SK-N-SH (cell line): ENCODE data around the gene HEMK1. TPM values are rescaled to one million over a fixed set of nuclear protein-coding genes. Genes with fewer than 3 reads are reported as not detected.

Source experiments
- CTCF ChIA-PET: fragments of 300-600, 350-600 bp; formaldehyde crosslinking; extraction: SDS; loops from one replicate; lab custom pipeline; 2021; lab: Yijun Ruan, JAX
- POLR2A ChIA-PET: fragments of 350-600 bp; sonication (Branson Sonifier 250); formaldehyde crosslinking; extraction: SDS; loops from one replicate; lab custom pipeline; 2020; ENCODE audit warnings: antibody characterized with exemption, inconsistent platforms; lab: Yijun Ruan, JAX
- DNase-seq: peaks from one replicate; pipeline ENCODE4 v3.0.0; 2012
- H2AFZ ChIP-seq: fragments of 200-600 bp; sonication (generic); 2 replicates; pipeline ENCODE4 v1.8.1; 2016; ENCODE audit warnings: antibody characterized with exemption, mild to moderate bottlenecking, low read depth
- H3F3A ChIP-seq: fragments of 200-600 bp; sonication (generic); replicated peaks from 2 replicates; pipeline ENCODE3; 2016; ENCODE audit warnings: antibody characterized with exemption, mild to moderate bottlenecking; ENCODE audit not compliant: insufficient read depth
- H3K27ac ChIP-seq, 2 experiments: fragments of 200-500 bp in 1 of 2; fragments of 200-600 bp in 1 of 2; sonication (Bioruptor generic) in 1 of 2; sonication (generic), shearing (Covaris generic) in 1 of 2; 2 replicates each; pipeline versions ENCODE4 v1.5.1 to v1.6.1; 2014 to 2016; ENCODE audit warnings: low read depth in 2 of 2, inconsistent platforms in 1 of 2, low read length in 1 of 2, mild to moderate bottlenecking in 1 of 2, mixed read lengths in 1 of 2
- H3K27me3 ChIP-seq: fragments of 200-600 bp; sonication (generic), shearing (Covaris generic); 2 replicates; pipeline ENCODE4 v1.6.1; 2016; ENCODE audit warnings: mixed run types; ENCODE audit not compliant: insufficient read depth
- H3K36me3 ChIP-seq, 2 experiments: fragments of 200-500 bp in 1 of 2; fragments of 200-600 bp in 1 of 2; sonication (Bioruptor generic) in 1 of 2; sonication (generic) in 1 of 2; replicated peaks in 1 of 2; 2 replicates each; pipeline versions ENCODE3 to v1.5.1; 2014 to 2016; ENCODE audit warnings: low read length in 1 of 2, mild to moderate bottlenecking in 1 of 2; ENCODE audit not compliant: insufficient read depth in 2 of 2, control insufficient read depth in 1 of 2
- H3K4me1 ChIP-seq, 2 experiments: fragments of 200-500 bp in 1 of 2; fragments of 200-600 bp in 1 of 2; sonication (Bioruptor generic) in 1 of 2; sonication (generic), shearing (Covaris generic) in 1 of 2; 2 replicates each; pipeline versions ENCODE4 v1.5.1 to v1.6.1; 2014 to 2016; ENCODE audit warnings: low read depth in 1 of 2, low read length in 1 of 2, mixed run types in 1 of 2; ENCODE audit not compliant: insufficient read depth in 2 of 2, control insufficient read depth in 1 of 2
- H3K4me2 ChIP-seq: fragments of 200-600 bp; sonication (generic), shearing (Covaris generic); 2 replicates; pipeline ENCODE4 v1.6.1; 2017; ENCODE audit warnings: mixed run types
- H3K4me3 ChIP-seq, 2 experiments: fragments of 200-500 bp in 1 of 2; fragments of 200-600 bp in 1 of 2; sonication (Bioruptor generic) in 1 of 2; sonication (generic), shearing (Covaris generic) in 1 of 2; 2 replicates each; pipeline versions ENCODE4 v1.5.1 to v1.8.1; 2014 to 2016; ENCODE audit warnings: low read depth in 2 of 2, inconsistent platforms in 1 of 2, low read length in 1 of 2, mild to moderate bottlenecking in 1 of 2, mixed read lengths in 1 of 2, moderate library complexity in 1 of 2
- H3K79me2 ChIP-seq: fragments of 200-600 bp; sonication (generic); 2 replicates; pipeline ENCODE4 v1.8.1; 2017; ENCODE audit warnings: mild to moderate bottlenecking; ENCODE audit not compliant: insufficient read depth
- H3K9ac ChIP-seq: fragments of 200-600 bp; sonication (generic); 2 replicates; pipeline ENCODE4 v1.6.1; 2017; ENCODE audit warnings: mixed run types
- H3K9me2 ChIP-seq: fragments of 200-600 bp; sonication (generic); 2 replicates; pipeline ENCODE4 v1.6.1; 2017; ENCODE audit warnings: mixed run types
- H3K9me3 ChIP-seq: fragments of 200-600 bp; sonication (generic); 2 replicates; pipeline ENCODE4 v1.6.1; 2017; ENCODE audit warnings: mixed run types, mild to moderate bottlenecking, moderate library complexity
- H4K20me1 ChIP-seq: fragments of 200-600 bp; sonication (generic); 2 replicates; pipeline ENCODE4 v1.6.1; 2017; ENCODE audit warnings: mild to moderate bottlenecking, mixed run types; ENCODE audit not compliant: insufficient read depth
- CHD2 ChIP-seq: fragments of 150-350 bp; IDR thresholded peaks from 2 replicates; pipeline ENCODE4 v1.6.1; 2018; ENCODE audit warnings: low read length; ENCODE audit not compliant: partially characterized antibody
- ELF1 ChIP-seq: IDR thresholded peaks from 2 replicates; pipeline ENCODE4 v1.4.0; 2012
- FOSL2 ChIP-seq: IDR thresholded peaks from 2 replicates; pipeline ENCODE4 v1.4.0; 2012; ENCODE audit warnings: low read depth, mild to moderate bottlenecking, moderate library complexity, borderline replicate concordance
- FOXM1 ChIP-seq: IDR thresholded peaks from 2 replicates; pipeline ENCODE4 v1.4.0; 2012; ENCODE audit warnings: low read depth, mild to moderate bottlenecking
- GABPA ChIP-seq: IDR thresholded peaks from 2 replicates; pipeline ENCODE4 v1.4.0; 2012; ENCODE audit warnings: low read depth, mild to moderate bottlenecking
- MXI1 ChIP-seq: IDR thresholded peaks from 2 replicates; pipeline ENCODE4 v1.6.1; 2012; ENCODE audit warnings: mild to moderate bottlenecking, low read depth, low read length, improper control_type of control experiment
- NFIC ChIP-seq: IDR thresholded peaks from 2 replicates; pipeline ENCODE4 v1.4.0; 2012; ENCODE audit warnings: borderline replicate concordance
- POLR2AphosphoS5 ChIP-seq: IDR thresholded peaks from 2 replicates; pipeline ENCODE4 v1.6.1; 2012; ENCODE audit warnings: low read depth, low read length
- RAD21 ChIP-seq: IDR thresholded peaks from 2 replicates; pipeline ENCODE4 v1.6.1; 2012; ENCODE audit warnings: mild to moderate bottlenecking, low read length
- RCOR1 ChIP-seq: fragments of 150-350 bp; IDR thresholded peaks from 2 replicates; pipeline ENCODE4 v1.6.1; 2017; ENCODE audit warnings: antibody characterized with exemption, low read length
- REST ChIP-seq: IDR thresholded peaks from 2 replicates; pipeline ENCODE4 v1.6.1; 2012; ENCODE audit warnings: mild to moderate bottlenecking, low read depth, low read length, moderate library complexity
- RFX5 ChIP-seq: IDR thresholded peaks from 2 replicates; pipeline ENCODE4 v1.6.1; 2012; ENCODE audit warnings: mild to moderate bottlenecking, improper control_type of control experiment, low read length
- RXRA ChIP-seq: IDR thresholded peaks from 2 replicates; pipeline ENCODE4 v1.4.0; 2012; ENCODE audit warnings: low read depth, mild to moderate bottlenecking, borderline replicate concordance
- SIN3A ChIP-seq: IDR thresholded peaks from 2 replicates; pipeline ENCODE4 v1.6.1; 2012; ENCODE audit warnings: low read depth, mild to moderate bottlenecking, low read length, moderate library complexity, borderline replicate concordance
- TAF1 ChIP-seq: IDR thresholded peaks from 2 replicates; pipeline ENCODE4 v1.6.1; 2012; ENCODE audit warnings: low read depth, mild to moderate bottlenecking, low read length, moderate library complexity, borderline replicate concordance
- TCF12 ChIP-seq: IDR thresholded peaks from 2 replicates; pipeline ENCODE4 v1.4.0; 2012
- TEAD4 ChIP-seq: IDR thresholded peaks from 2 replicates; pipeline ENCODE4 v1.4.0; 2012; ENCODE audit warnings: mild to moderate bottlenecking, borderline replicate concordance; ENCODE audit not compliant: insufficient read depth
- USF1 ChIP-seq: IDR thresholded peaks from 2 replicates; pipeline ENCODE4 v1.4.0; 2012; ENCODE audit warnings: low read depth, borderline replicate concordance
- ZBTB33 ChIP-seq: IDR thresholded peaks from 2 replicates; pipeline ENCODE4 v1.4.0; 2012; ENCODE audit warnings: low read depth, borderline replicate concordance
- WGBS: methylation state at CpG from one replicate; pipeline ENCODE4 v1.1.6; 2017; ENCODE audit warnings: low lambda C conversion rate; 5-methylcytosine and 5-hydroxymethylcytosine counted together
- polyA plus RNA-seq, 3 experiments: library from polyadenylated mRNA; depleted of rRNA; stranded (reverse); fragments of >200 nt; gene quantifications; 2 replicates each; pipeline ENCODE4 v1.2.3, GENCODE V29; 2012
- TF ChIP-seq, protein P1 (sequence below): fragments of 150-350 bp; IDR thresholded peaks from 2 replicates; pipeline ENCODE4 v1.6.1; 2016; ENCODE audit warnings: mild to moderate bottlenecking, low read depth, low read length
- TF ChIP-seq, protein P2 (sequence below): fragments of 150-350 bp; IDR thresholded peaks from 2 replicates; pipeline ENCODE4 v1.6.1; 2017; ENCODE audit warnings: antibody characterized with exemption, low read length, low read depth, borderline replicate concordance

Gene HEMK1
- polyA plus RNA-seq, 1 of the 3 experiments (the other 2 are of a cell fraction), result 15.4 TPM

GRCh38 chr3:50568947-50569749, at the start of gene HEMK1 (continued):
- TF ChIP-seq REST (peak; percentile 63), USF1 (peak; percentile 54), RCOR1 (no peak), RXRA (no peak), MXI1 (peak; percentile 66; the same call in 1 of the 2 replicates), FOXM1 (no peak), CHD2 (peak; percentile 62), POLR2AphosphoS5 (peak; percentile 59; the same call in 1 of the 2 replicates), NFIC (peak; percentile 80)
- TF ChIP-seq, protein P1, sequence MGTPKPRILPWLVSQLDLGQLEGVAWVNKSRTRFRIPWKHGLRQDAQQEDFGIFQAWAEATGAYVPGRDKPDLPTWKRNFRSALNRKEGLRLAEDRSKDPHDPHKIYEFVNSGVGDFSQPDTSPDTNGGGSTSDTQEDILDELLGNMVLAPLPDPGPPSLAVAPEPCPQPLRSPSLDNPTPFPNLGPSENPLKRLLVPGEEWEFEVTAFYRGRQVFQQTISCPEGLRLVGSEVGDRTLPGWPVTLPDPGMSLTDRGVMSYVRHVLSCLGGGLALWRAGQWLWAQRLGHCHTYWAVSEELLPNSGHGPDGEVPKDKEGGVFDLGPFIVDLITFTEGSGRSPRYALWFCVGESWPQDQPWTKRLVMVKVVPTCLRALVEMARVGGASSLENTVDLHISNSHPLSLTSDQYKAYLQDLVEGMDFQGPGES, result no peak
- TF ChIP-seq, all 33 proteins: peak for 15

DNA sequence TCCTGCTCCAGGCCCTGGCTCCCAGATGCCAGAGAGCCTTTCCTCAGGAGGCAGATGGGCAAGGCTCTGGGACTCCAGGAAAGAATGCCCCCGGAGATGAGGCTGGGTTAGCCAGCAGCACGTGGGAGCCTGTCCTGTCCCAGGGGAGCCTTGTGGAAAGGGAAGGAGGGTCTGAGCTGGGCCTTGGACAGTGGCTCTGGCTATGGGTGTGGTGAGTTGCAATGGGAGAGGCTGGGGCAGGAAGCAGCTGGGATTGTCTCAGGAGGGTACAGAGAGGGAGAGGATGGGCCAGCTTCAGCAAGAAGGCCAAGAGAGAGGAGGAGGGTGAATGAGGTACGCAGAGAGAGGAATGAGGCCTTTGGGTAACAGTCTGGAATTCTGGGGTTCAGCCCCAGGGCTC, 48.5 kb upstream of the HEMK1 start:
- ChIA-PET CTCF (interaction anchor here (0.6 to 8.8 kb wide), 4 partner anchors 13 to 223 kb away, joined by 4 to 114 read pairs (median 14); no protein-coding TSS in a partner anchor), POLR2A (no interaction called here)
- Histone ChIP-seq H4K20me1 (no peaks in the 10 kb centered on the region), H3K9me3 (no peaks in the 10 kb centered on the region), H3K9me2 (no peaks in the 10 kb centered on the region), H3K27me3 (peaks cover 21% of the 10 kb centered on the region; the same call in 1 of the 2 replicates), H3K4me1 (peaks cover 0 to 61% of the 10 kb centered on the region in 2 experiments; a peak in 2 of 4 replicates), H3F3A (no peaks in the 10 kb centered on the region), H3K36me3 (no peaks in the 10 kb centered on the region), H3K79me2 (no peaks in the 10 kb centered on the region), H3K4me3 (no peak overlapping the region), H2AFZ (no peak overlapping the region), H3K9ac (no peak overlapping the region), H3K27ac (no peak overlapping the region), H3K4me2 (no peak overlapping the region)
- no peak for DNase-seq
- 36% methylated on average over 3 of the region's 3 CpGs for whole genome bisulfite sequencing
- TF ChIP-seq FOSL2, result no peak
- TF ChIP-seq ZBTB33, result no peak
- TF ChIP-seq RAD21, result no peak
- TF ChIP-seq POLR2AphosphoS5, result no peak
- TF ChIP-seq GABPA, result no peak
- TF ChIP-seq FOXM1, result no peak
- TF ChIP-seq TCF12, result no peak
- TF ChIP-seq ELF1, result no peak
- no peak for TF ChIP-seq TEAD4
- TF ChIP-seq RFX5, result no peak
- TF ChIP-seq TAF1, result no peak
- TF ChIP-seq, protein P2, sequence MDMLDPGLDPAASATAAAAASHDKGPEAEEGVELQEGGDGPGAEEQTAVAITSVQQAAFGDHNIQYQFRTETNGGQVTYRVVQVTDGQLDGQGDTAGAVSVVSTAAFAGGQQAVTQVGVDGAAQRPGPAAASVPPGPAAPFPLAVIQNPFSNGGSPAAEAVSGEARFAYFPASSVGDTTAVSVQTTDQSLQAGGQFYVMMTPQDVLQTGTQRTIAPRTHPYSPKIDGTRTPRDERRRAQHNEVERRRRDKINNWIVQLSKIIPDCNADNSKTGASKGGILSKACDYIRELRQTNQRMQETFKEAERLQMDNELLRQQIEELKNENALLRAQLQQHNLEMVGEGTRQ, result no peak
- TF ChIP-seq SIN3A, result no peak
- no peak for TF ChIP-seq RCOR1
- no peak for TF ChIP-seq USF1
- no peak for TF ChIP-seq RXRA
